ENCODE data around the gene CKM. TPM values are rescaled to one million over a fixed set of nuclear protein-coding genes. Genes with fewer than 3 reads are reported as not detected.

Gene CKM
- total RNA-seq, 1 donor from 2014 or later = not detected

- no peaks in the 10 kb centered on the region for H3K9me3 ChIP-seq
- no peaks in the 10 kb centered on the region for H3K27me3 ChIP-seq
- H3K4me1 ChIP-seq = no peaks in the 10 kb centered on the region
- DNase-seq (ENCODE audit: extremely low spot score in 2 of 2) = no peak
- TF ChIP-seq, protein P1, sequence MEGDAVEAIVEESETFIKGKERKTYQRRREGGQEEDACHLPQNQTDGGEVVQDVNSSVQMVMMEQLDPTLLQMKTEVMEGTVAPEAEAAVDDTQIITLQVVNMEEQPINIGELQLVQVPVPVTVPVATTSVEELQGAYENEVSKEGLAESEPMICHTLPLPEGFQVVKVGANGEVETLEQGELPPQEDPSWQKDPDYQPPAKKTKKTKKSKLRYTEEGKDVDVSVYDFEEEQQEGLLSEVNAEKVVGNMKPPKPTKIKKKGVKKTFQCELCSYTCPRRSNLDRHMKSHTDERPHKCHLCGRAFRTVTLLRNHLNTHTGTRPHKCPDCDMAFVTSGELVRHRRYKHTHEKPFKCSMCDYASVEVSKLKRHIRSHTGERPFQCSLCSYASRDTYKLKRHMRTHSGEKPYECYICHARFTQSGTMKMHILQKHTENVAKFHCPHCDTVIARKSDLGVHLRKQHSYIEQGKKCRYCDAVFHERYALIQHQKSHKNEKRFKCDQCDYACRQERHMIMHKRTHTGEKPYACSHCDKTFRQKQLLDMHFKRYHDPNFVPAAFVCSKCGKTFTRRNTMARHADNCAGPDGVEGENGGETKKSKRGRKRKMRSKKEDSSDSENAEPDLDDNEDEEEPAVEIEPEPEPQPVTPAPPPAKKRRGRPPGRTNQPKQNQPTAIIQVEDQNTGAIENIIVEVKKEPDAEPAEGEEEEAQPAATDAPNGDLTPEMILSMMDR (IDR thresholded peaks at IDR 0.05) = no peak
- TF ChIP-seq POLR2AphosphoS5 (IDR thresholded peaks at IDR 0.05; ENCODE audit: insufficient read depth in 1 of 2, low read depth in 1 of 2) (no peak), POLR2A (IDR thresholded peaks at IDR 0.05) (no peak)
- no peak overlapping the region for H3K27ac ChIP-seq
- intact Hi-C loops (cut with DNase I) = no loop called here
- no peak overlapping the region for H3K4me3 ChIP-seq
- H3K36me3 ChIP-seq = peaks cover 0 to 56% of the 10 kb centered on the region in 2 donors
Observed at GRCh38 chr19:45290381-45290931, 32.2 kb downstream of the CKM start.

GRCh38 chr19:45283443-45284033, 39.1 kb downstream of the CKM start:
- Histone ChIP-seq H3K27ac (no peak overlapping the region), H3K9me3 (no peaks in the 10 kb centered on the region), H3K36me3 (peaks cover 0 to 60% of the 10 kb centered on the region in 2 donors), H3K27me3 (no peaks in the 10 kb centered on the region), H3K4me1 (no peaks in the 10 kb centered on the region), H3K4me3 (no peak overlapping the region)
- TF ChIP-seq POLR2AphosphoS5 (IDR thresholded peaks at IDR 0.05; ENCODE audit: insufficient read depth in 1 of 2, low read depth in 1 of 2) (no peak), POLR2A (IDR thresholded peaks at IDR 0.05) (no peak)
- TF ChIP-seq, protein P1 (IDR thresholded peaks at IDR 0.05) = no peak
- intact Hi-C loops (cut with DNase I) = no loop called here
- no peak for DNase-seq (ENCODE audit: extremely low spot score in 2 of 2)

DNA sequence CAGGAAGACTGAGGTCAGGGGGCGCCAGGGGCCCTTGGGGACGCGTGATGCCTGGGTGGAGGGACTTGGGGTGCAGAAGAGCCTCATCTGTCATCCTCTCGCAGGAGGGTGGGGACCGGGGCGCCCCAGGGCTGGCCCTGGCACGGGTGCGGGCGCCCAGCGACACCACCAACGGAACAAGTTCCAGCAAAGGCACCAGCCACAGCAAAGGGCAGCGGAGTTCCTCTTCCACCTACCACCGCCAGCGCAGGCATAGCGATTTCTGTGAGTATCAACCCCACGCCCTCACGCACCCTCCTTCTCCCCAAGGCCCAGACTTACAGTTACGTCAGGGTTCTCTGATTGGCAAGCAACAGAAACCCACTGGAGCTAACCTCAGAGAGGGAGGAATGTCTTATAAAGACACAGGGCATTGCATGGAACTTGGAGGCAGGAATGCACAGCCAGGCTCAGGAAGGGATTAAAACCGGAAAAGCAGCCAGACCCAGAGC, 42.2 kb downstream of the CKM start:
- DNase-seq (ENCODE audit: extremely low spot score in 2 of 2) = no peak
- TF ChIP-seq, protein P1 (IDR thresholded peaks at IDR 0.05) = no peak
- no peak for TF ChIP-seq POLR2A (IDR thresholded peaks at IDR 0.05)
- no peak for TF ChIP-seq POLR2AphosphoS5 (IDR thresholded peaks at IDR 0.05; ENCODE audit: insufficient read depth in 1 of 2, low read depth in 1 of 2)
- Histone ChIP-seq H3K36me3 (peaks cover 0 to 60% of the 10 kb centered on the region in 2 donors), H3K27me3 (no peaks in the 10 kb centered on the region), H3K27ac (no peak overlapping the region), H3K4me3 (no peak overlapping the region), H3K9me3 (no peaks in the 10 kb centered on the region), H3K4me1 (no peaks in the 10 kb centered on the region)
- intact Hi-C loops (cut with DNase I) = no loop called here

- no peak overlapping the region for H3K4me3 ChIP-seq
- no peaks in the 10 kb centered on the region for H3K9me3 ChIP-seq
- no peaks in the 10 kb centered on the region for H3K27me3 ChIP-seq
- no peak for TF ChIP-seq POLR2A (IDR thresholded peaks at IDR 0.05)
- TF ChIP-seq POLR2AphosphoS5 (IDR thresholded peaks at IDR 0.05; ENCODE audit: insufficient read depth in 1 of 2, low read depth in 1 of 2) = no peak
- TF ChIP-seq, protein P1 (IDR thresholded peaks at IDR 0.05) = no peak
- H3K27ac ChIP-seq = no peak overlapping the region
- peaks cover 0 to 65% of the 10 kb centered on the region in 2 donors for H3K36me3 ChIP-seq
- intact Hi-C loops (cut with DNase I) = no loop called here
- DNase-seq (ENCODE audit: extremely low spot score in 2 of 2) = no peak
- no peaks in the 10 kb centered on the region for H3K4me1 ChIP-seq
Observed at GRCh38 chr19:45279587-45280192, 43.0 kb downstream of the CKM start.

- no peaks in the 10 kb centered on the region for H3K27me3 ChIP-seq
- H3K9me3 ChIP-seq = no peaks in the 10 kb centered on the region
- H3K36me3 ChIP-seq = peaks cover 0 to 75% of the 10 kb centered on the region in 2 donors
- no peak for DNase-seq (ENCODE audit: extremely low spot score in 2 of 2)
- intact Hi-C loops (cut with DNase I) = no loop called here
- TF ChIP-seq POLR2A (IDR thresholded peaks at IDR 0.05) = no peak
- TF ChIP-seq, protein P1 (IDR thresholded peaks at IDR 0.05) = no peak
- no peak for TF ChIP-seq POLR2AphosphoS5 (IDR thresholded peaks at IDR 0.05; ENCODE audit: insufficient read depth in 1 of 2, low read depth in 1 of 2)
- H3K27ac ChIP-seq = no peak overlapping the region
- no peak overlapping the region for H3K4me3 ChIP-seq
- H3K4me1 ChIP-seq = no peaks in the 10 kb centered on the region
Observed at GRCh38 chr19:45278087-45278486, 44.6 kb downstream of the CKM start.

All from vagina (tissue), 2 donors.